Keratinocyte (primary cell): ENCODE data around the gene STMN3. TPM values are rescaled to one million over a fixed set of nuclear protein-coding genes. Genes with fewer than 3 reads are reported as not detected.

Source experiments
- DNase-seq: peaks from one replicate; pipeline ENCODE4 v3.0.0-alpha.2; 2011; ENCODE audit warnings: low read depth, missing footprints, low spot score
- FAIRE-seq: peaks from 2 replicates; lab custom pipeline; 2011; peaks lifted over from hg19 to GRCh38; lab: Jason Lieb, UNC
- H2AFZ ChIP-seq: 2 replicates; pipeline ENCODE4 v1.6.0; 2012; ENCODE audit warnings: low read length, control low read depth, inconsistent platforms; ENCODE audit not compliant: control insufficient read depth
- H3K27ac ChIP-seq: 2 replicates; pipeline ENCODE4 v1.5.1; 2011; ENCODE audit warnings: low read length; ENCODE audit not compliant: control insufficient read depth, insufficient read depth
- H3K27me3 ChIP-seq: 3 replicates; pipeline ENCODE4 v1.6.0; 2011; ENCODE audit warnings: low read length; ENCODE audit not compliant: control insufficient read depth, insufficient read depth; ENCODE audit errors: extremely low read depth
- H3K36me3 ChIP-seq, 2 experiments: 2 replicates in 1 of 2; 3 replicates in 1 of 2; pipeline ENCODE4 v1.5.1; 2011; ENCODE audit warnings: low read length in 2 of 2, mild to moderate bottlenecking in 1 of 2; ENCODE audit not compliant: control insufficient read depth in 2 of 2, insufficient read depth in 2 of 2; ENCODE audit errors: extremely low read depth in 1 of 2
- H3K4me1 ChIP-seq: 3 replicates; pipeline ENCODE4 v1.5.1; 2011; ENCODE audit warnings: low read length; ENCODE audit not compliant: control insufficient read depth, insufficient read depth; ENCODE audit errors: extremely low read depth
- H3K4me2 ChIP-seq: 3 replicates; pipeline ENCODE4 v1.6.0; 2011; ENCODE audit warnings: low read depth, low read length; ENCODE audit not compliant: control insufficient read depth, insufficient read depth; ENCODE audit errors: extremely low read depth
- H3K4me3 ChIP-seq, 3 experiments: fragments of 200-600 bp in 1 of 3; sonication (generic) in 1 of 3; 2 replicates in 2 of 3; 3 replicates in 1 of 3; pipeline ENCODE4 v1.5.1; 2011 to 2016; ENCODE audit warnings: low read length in 3 of 3, mild to moderate bottlenecking in 3 of 3, control low read depth in 2 of 3, inconsistent platforms in 1 of 3, low read depth in 1 of 3, mixed read lengths in 1 of 3, mixed run types in 1 of 3, moderate library complexity in 1 of 3; ENCODE audit not compliant: control insufficient read depth in 2 of 3, insufficient read depth in 2 of 3; ENCODE audit errors: extremely low read depth in 1 of 3
- H3K79me2 ChIP-seq: 2 replicates; pipeline ENCODE4 v1.6.0; 2012; ENCODE audit warnings: low read length; ENCODE audit not compliant: control insufficient read depth, insufficient read depth
- H3K9ac ChIP-seq: 3 replicates; pipeline ENCODE4 v1.6.0; 2011; ENCODE audit warnings: low read length; ENCODE audit not compliant: control insufficient read depth, insufficient read depth; ENCODE audit errors: extremely low read depth
- H3K9me1 ChIP-seq: 3 replicates; pipeline ENCODE4 v1.6.0; 2011; ENCODE audit warnings: low read length; ENCODE audit not compliant: control insufficient read depth, insufficient read depth; ENCODE audit errors: extremely low read depth
- H3K9me3 ChIP-seq: 2 replicates; pipeline ENCODE4 v1.5.1; 2012; ENCODE audit warnings: low read depth, low read length; ENCODE audit not compliant: control insufficient read depth
- H4K20me1 ChIP-seq: 3 replicates; pipeline ENCODE4 v1.6.0; 2011; ENCODE audit warnings: low read length; ENCODE audit not compliant: control insufficient read depth, insufficient read depth; ENCODE audit errors: extremely low read depth
- EZH2 ChIP-seq: IDR thresholded peaks from one replicate; pipeline ENCODE4 v1.6.1; 2012; ENCODE audit warnings: inconsistent platforms, mild to moderate bottlenecking, low read length, moderate library complexity
- dilution Hi-C: fragments of 300-500 bp; cut with MboI; formaldehyde crosslinking; loops from one replicate; pipeline ENCODE4 v1.7.0; 2020; ENCODE audit warnings: low sequenced_read_pairs; ENCODE audit not compliant: extremely low pct_ligation_motif_present
- polyA plus RNA-seq, 5 experiments: library from polyadenylated mRNA; depleted of rRNA in 3 of 5; stranded (reverse) in 3 of 5; stranded (forward) in 1 of 5; unstranded in 1 of 5; fragments of >200 nt; gene quantifications; 1 replicate in 1 of 5; 2 replicates in 3 of 5; 3 replicates in 1 of 5; pipeline versions ENCODE4 v1.2.1 to v1.2.3, GENCODE V29; 2011 to 2012; ENCODE audit warnings: missing spikeins in 2 of 5, low read depth in 1 of 5, low replicate concordance in 1 of 5
- TF ChIP-seq, protein P1 (sequence below), 3 experiments: IDR thresholded peaks in 1 of 3; conservative IDR thresholded peaks in 1 of 3; optimal IDR thresholded peaks in 1 of 3; 2 replicates in 2 of 3; 3 replicates in 1 of 3; pipeline versions ENCODE3 to v1.5.1; 2011; ENCODE audit warnings: low read length in 3 of 3, mild to moderate bottlenecking in 3 of 3, moderate library complexity in 2 of 3, control low read depth in 1 of 3, inconsistent platforms in 1 of 3; ENCODE audit not compliant: insufficient read depth in 2 of 3; ENCODE audit errors: extremely low read depth in 1 of 3

Gene STMN3
- polyA plus RNA-seq, 1 donor (not counting 4 experiments of a cell fraction or from before 2014, with no cell fraction given) = 12.0 TPM

GRCh38 chr20:63701329-63702035 lies 48.3 kb upstream of the STMN3 start:
- Histone ChIP-seq H4K20me1 (peaks cover 4% of the 10 kb centered on the region), H3K27me3 (no peaks in the 10 kb centered on the region), H3K4me3 (no peak overlapping the region), H3K79me2 (peaks cover 34% of the 10 kb centered on the region), H3K9me3 (no peaks in the 10 kb centered on the region), H3K9ac (no peak overlapping the region), H3K9me1 (no peaks in the 10 kb centered on the region), H2AFZ (no peak overlapping the region), H3K4me2 (no peak overlapping the region), H3K36me3 (peaks cover 17 to 33% of the 10 kb centered on the region in 2 experiments), H3K4me1 (peaks cover 33% of the 10 kb centered on the region), H3K27ac (no peak overlapping the region)
- DNase-seq (no peak), FAIRE-seq (no peak)
- dilution Hi-C loops = no loop called here
- TF ChIP-seq, protein P1, sequence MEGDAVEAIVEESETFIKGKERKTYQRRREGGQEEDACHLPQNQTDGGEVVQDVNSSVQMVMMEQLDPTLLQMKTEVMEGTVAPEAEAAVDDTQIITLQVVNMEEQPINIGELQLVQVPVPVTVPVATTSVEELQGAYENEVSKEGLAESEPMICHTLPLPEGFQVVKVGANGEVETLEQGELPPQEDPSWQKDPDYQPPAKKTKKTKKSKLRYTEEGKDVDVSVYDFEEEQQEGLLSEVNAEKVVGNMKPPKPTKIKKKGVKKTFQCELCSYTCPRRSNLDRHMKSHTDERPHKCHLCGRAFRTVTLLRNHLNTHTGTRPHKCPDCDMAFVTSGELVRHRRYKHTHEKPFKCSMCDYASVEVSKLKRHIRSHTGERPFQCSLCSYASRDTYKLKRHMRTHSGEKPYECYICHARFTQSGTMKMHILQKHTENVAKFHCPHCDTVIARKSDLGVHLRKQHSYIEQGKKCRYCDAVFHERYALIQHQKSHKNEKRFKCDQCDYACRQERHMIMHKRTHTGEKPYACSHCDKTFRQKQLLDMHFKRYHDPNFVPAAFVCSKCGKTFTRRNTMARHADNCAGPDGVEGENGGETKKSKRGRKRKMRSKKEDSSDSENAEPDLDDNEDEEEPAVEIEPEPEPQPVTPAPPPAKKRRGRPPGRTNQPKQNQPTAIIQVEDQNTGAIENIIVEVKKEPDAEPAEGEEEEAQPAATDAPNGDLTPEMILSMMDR (optimal IDR thresholded peaks at IDR 0.05 in 1 of 3, IDR thresholded peaks at IDR 0.05 in 1 of 3, conservative IDR thresholded peaks at IDR 0.05 in 1 of 3; ENCODE audit: extremely low read depth in 1 of 3, insufficient read depth in 2 of 3, low read length in 3 of 3) = no peak
- TF ChIP-seq EZH2 = no peak

DNA sequence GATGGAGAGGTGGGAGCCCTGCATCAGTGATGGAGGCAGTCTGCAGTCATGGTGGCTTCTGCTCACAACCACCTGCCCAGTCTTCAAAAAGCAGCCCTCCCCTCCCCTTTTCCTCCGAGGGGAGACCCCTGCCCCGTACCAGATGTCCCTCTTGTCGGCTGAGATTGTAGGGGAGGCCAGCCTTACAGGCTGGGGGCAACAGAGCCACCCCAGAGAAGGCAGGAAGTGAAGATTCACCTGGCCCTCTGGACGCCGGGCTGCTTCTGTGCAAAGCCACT lies 47.8 kb upstream of the STMN3 start:
- no peaks in the 10 kb centered on the region for H3K9me3 ChIP-seq
- H3K36me3 ChIP-seq = peaks cover 15 to 28% of the 10 kb centered on the region in 2 experiments
- H3K27ac ChIP-seq = no peak overlapping the region
- H3K4me2 ChIP-seq = no peak overlapping the region
- H3K4me3 ChIP-seq = no peak overlapping the region
- no peak overlapping the region for H3K9ac ChIP-seq
- no peak for TF ChIP-seq EZH2
- TF ChIP-seq, protein P1 (optimal IDR thresholded peaks at IDR 0.05 in 1 of 3, IDR thresholded peaks at IDR 0.05 in 1 of 3, conservative IDR thresholded peaks at IDR 0.05 in 1 of 3; ENCODE audit: extremely low read depth in 1 of 3, insufficient read depth in 2 of 3, low read length in 3 of 3) = no peak
- H3K4me1 ChIP-seq = peaks cover 32% of the 10 kb centered on the region
- peaks cover 29% of the 10 kb centered on the region for H3K79me2 ChIP-seq
- H4K20me1 ChIP-seq = peaks cover 4% of the 10 kb centered on the region
- H3K9me1 ChIP-seq = no peaks in the 10 kb centered on the region
- H3K27me3 ChIP-seq = no peaks in the 10 kb centered on the region
- H2AFZ ChIP-seq = no peak overlapping the region
- FAIRE-seq (no peak), DNase-seq (no peak)
- dilution Hi-C loops = no loop called here
